AG09309 (cell line): Measurements from ENCODE around the gene ABCB9.
"Not testable (repeated sequence)": the region's sequence is repeated elsewhere in the genome, so short reads cannot be mapped to it uniquely, and the experiment has no call there.

Experiments used
- DNase-seq: peaks from one replicate; pipeline ENCODE4 v3.0.0-alpha.2; 2010; ENCODE audit warnings: low read depth
- H3K4me3 ChIP-seq: 2 replicates; pipeline ENCODE4 v1.5.1; 2011; ENCODE audit warnings: mild to moderate bottlenecking, low read depth, low read length, moderate library complexity; ENCODE audit not compliant: control insufficient read depth
- TF ChIP-seq, protein P1 (sequence below): IDR thresholded peaks from 2 replicates; pipeline ENCODE4 v1.5.1; 2011; ENCODE audit warnings: mild to moderate bottlenecking, low read depth, low read length, inconsistent platforms; ENCODE audit not compliant: insufficient read depth, control insufficient read depth; ENCODE audit errors: missing control alignments

The ABCB9 gene

DNA sequence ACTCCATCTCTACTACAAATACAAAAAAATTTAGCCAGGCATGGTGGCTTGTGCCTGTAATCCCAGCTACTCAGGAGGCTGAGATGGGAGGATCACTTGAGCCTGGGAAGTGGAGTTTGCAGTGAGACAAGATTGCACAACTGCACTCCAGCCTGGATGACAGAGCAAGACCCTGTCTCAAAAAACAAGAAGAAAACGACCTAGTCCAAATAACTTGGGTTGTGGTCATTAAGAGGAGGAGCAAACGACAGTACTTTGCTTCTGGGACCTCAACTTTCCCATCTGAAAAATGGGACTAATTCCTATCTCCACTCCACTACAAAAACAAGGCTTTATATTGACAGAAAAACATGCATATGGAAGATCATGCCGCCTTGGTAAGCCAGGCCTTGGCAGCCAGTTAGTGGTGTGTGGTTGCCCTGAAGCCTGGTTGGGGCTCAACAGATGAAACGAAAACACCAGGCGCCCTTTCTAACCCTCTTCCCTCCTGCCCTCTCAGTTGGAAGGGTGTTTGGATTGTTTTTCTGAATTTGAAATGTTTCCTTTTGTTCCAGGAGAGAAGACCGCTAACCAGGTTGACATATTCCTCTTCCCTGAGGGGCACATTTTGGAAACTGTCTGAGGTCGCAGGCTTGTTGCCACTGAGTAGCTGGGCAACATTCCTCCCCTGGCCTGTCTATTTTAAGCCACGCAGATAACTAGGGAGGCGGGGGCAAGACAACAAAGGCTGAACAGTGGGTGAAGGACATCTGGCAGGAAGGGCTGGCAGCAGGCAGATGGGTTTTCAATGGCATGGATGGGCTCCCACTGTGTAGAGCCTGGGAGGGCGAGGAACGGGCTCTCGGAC lies 56.6 kb downstream of the ABCB9 start:
- DNase-seq, result no peak
- TF ChIP-seq, protein P1, sequence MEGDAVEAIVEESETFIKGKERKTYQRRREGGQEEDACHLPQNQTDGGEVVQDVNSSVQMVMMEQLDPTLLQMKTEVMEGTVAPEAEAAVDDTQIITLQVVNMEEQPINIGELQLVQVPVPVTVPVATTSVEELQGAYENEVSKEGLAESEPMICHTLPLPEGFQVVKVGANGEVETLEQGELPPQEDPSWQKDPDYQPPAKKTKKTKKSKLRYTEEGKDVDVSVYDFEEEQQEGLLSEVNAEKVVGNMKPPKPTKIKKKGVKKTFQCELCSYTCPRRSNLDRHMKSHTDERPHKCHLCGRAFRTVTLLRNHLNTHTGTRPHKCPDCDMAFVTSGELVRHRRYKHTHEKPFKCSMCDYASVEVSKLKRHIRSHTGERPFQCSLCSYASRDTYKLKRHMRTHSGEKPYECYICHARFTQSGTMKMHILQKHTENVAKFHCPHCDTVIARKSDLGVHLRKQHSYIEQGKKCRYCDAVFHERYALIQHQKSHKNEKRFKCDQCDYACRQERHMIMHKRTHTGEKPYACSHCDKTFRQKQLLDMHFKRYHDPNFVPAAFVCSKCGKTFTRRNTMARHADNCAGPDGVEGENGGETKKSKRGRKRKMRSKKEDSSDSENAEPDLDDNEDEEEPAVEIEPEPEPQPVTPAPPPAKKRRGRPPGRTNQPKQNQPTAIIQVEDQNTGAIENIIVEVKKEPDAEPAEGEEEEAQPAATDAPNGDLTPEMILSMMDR, result no peak
- no peak overlapping the region for H3K4me3 ChIP-seq

DNA sequence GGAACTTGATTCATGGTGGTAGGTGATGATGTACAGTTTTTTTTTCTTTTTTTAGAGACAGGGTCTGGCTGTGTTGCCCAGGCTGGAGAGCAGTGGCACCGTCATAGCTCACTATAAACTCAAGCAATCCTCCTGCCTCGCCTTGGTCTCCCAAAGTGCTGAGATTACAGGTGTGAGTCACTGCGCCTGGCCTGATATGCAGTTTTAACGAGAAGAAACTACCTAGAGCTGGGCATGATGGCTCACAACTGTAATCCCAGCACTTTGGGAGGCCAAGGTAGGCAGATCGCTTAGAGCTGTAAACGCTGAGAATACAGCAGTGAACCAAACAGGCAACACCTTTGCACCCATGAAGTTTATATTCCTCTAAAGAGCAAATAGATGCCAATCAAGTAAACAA lies 57.3 kb downstream of the ABCB9 start:
- H3K4me3 ChIP-seq, result no peak overlapping the region
- no peak for DNase-seq
- TF ChIP-seq, protein P1, result no peak

DNA sequence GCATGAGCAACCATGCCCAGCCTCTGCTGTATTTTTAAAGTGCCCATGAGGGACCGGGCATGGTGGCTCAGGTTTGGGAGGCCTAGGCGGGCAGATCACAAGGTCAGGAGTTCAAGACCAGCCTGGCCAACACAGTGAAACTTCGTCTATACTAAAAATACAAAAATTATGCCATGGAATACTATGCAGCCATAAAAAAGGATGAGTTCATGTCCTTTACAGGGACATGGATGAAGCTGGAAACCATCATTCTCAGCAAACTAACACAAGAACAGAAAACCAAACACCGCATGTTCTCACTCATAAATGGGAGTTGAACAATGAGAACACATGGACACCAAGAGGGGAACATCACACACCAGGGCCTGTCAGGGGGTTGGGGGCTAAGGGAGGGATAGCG lies 61.0 kb downstream of the ABCB9 start:
- DNase-seq, H3K4me3 ChIP-seq: not testable (repeated sequence)

DNA sequence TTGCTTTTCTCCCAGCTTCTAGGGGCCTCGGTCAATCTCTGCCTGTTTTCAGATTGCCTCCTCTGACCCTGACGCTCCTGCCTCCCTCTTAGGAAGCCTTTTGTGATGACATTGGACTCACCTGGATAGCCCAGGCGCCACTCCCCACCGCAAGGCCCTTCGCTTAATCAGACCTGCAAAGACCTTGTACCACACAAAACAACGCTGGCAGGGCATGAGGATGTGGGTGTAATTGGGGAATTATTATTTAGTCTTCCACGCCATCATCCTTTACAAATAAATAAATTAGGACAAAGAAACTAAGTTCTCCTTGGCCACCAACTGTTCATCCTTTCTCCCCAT lies 62.6 kb downstream of the ABCB9 start:
- DNase-seq, result no peak
- TF ChIP-seq, protein P1, result no peak
- H3K4me3 ChIP-seq, result no peak overlapping the region

DNA sequence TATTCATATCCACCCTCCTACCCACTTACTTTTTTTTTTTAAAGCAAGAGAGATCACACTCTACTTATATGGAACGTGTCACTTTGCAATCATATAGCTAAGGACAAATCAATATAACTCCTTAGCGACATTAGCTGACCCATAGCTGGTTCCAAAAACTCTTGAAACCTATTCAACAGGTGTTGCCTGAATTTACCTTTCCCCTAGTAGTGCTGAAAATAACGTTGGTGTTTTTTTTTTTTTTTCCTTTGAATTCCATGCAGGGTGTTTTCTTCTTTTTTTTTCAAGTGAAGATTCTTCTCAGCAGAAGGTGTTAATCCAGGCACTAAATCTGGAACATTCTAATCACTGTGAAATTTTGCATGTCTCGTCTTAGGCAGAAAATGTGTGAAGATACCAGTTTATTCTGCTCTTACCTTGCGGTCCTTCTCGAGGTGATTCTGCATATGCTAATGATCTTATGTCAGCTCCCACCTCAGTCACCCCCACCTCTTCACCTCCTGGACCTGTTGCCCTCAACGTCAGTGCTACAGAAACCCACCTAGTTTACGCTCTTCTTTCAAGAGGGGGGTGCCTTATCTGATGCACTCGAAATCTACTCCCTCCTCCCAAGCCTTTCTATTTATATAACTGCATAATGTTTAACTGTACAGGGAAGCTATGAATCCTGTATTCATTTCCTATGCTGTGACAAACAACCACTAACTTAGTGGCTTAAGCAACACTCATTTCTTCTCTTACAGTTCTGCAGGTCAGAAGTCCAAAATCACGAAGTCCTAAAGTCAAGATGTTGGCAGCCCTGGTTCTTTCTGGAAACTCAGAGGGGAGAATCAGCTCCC lies 63.2 kb downstream of the ABCB9 start:
- TF ChIP-seq, protein P1, result no peak
- no peak overlapping the region for H3K4me3 ChIP-seq
- DNase-seq, result no peak

DNA sequence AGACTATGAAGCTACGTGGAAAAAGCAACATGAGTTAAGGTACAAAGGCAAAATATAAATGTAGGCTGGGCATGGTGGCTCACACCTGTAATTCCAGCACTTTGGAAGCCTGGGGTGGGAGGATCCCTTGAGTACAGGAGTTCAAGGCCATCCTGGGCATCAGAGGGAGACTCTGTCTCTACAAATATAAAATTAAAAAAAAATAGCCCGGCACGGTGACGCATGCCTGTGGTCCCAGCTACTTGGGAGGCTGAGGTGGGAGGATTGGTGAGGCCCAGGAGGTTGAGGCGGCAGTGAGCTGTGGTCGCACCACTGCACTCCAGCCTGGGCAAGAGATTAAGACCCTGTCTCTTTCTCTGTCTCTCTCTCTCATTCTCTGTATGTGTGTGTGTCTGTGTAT lies 66.4 kb downstream of the ABCB9 start:
- TF ChIP-seq, protein P1, result no peak
- H3K4me3 ChIP-seq, result no peak overlapping the region
- DNase-seq, result no peak

DNA sequence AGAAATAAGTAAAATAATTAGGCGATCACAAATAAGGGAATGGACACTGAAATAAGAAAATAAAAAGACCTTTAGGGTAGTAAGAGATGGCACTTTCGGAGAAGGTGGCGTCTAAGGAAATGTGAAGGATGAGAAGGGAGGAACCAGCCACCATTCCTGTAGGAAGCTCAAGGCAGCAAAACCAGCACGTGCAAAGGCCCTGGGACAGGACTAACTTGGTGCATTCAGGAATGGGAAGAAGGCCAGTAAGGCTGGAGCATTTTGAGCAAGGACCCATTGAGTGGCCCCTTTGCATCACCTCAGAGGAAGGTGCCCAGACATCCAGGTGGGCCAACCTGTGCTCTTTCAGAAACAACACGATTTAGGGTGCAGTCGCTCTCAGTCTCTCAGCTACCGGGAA lies 69.6 kb downstream of the ABCB9 start:
- no peak for DNase-seq
- TF ChIP-seq, protein P1, result no peak
- no peak overlapping the region for H3K4me3 ChIP-seq
